ENCODE data around the gene IRX4.

GRCh38 chr5:1864896-1865440, 17.8 kb downstream of the IRX4 start:
- TF ChIP-seq EZH2phosphoT487 (IDR thresholded peaks at IDR 0.05; ENCODE audit: insufficient read depth, low read depth) (no peak), EZH2 (IDR thresholded peaks at IDR 0.05; ENCODE audit: insufficient read depth, poor library complexity, severe bottlenecking) (no peak)

All from GM23248 (cell line).